Measurements from ENCODE around the gene APOBEC3F.

The APOBEC3F gene

GRCh38 chr22:39080052-39080762, 39.5 kb downstream of the APOBEC3F start:
- Histone ChIP-seq H3K27me3 (ENCODE audit: control insufficient read depth, insufficient read depth, low read length) (no peaks in the 10 kb centered on the region), H3K4me3 (ENCODE audit: low read depth, low read length) (no peak overlapping the region), H3K9ac (ENCODE audit: low read depth, low read length) (no peak overlapping the region), H3K4me1 (ENCODE audit: control insufficient read depth, insufficient read depth, low read length) (no peaks in the 10 kb centered on the region), H3K36me3 (ENCODE audit: control insufficient read depth, insufficient read depth, low read length) (no peaks in the 10 kb centered on the region), H3K9me3 (ENCODE audit: control insufficient read depth, insufficient read depth, low read length) (no peaks in the 10 kb centered on the region)

- H3K4me3 ChIP-seq (ENCODE audit: low read depth, low read length): no peak overlapping the region
Observed at GRCh38 chr22:39081016-39081415, 40.4 kb downstream of the APOBEC3F start.

GRCh38 chr22:39081598-39081997, 40.9 kb downstream of the APOBEC3F start:
- no peaks in the 10 kb centered on the region for H3K9me3 ChIP-seq (ENCODE audit: control insufficient read depth, insufficient read depth, low read length)
- H3K9ac ChIP-seq (ENCODE audit: low read depth, low read length): no peak overlapping the region
- H3K4me1 ChIP-seq (ENCODE audit: control insufficient read depth, insufficient read depth, low read length): no peaks in the 10 kb centered on the region
- H3K27me3 ChIP-seq (ENCODE audit: control insufficient read depth, insufficient read depth, low read length): no peaks in the 10 kb centered on the region
- H3K4me3 ChIP-seq (ENCODE audit: low read depth, low read length): no peak overlapping the region
- no peaks in the 10 kb centered on the region for H3K36me3 ChIP-seq (ENCODE audit: control insufficient read depth, insufficient read depth, low read length)

More at GRCh38 chr22:39081016-39081415, 40.4 kb downstream of the APOBEC3F start:
- Histone ChIP-seq H3K27me3 (ENCODE audit: control insufficient read depth, insufficient read depth, low read length) (no peaks in the 10 kb centered on the region), H3K9me3 (ENCODE audit: control insufficient read depth, insufficient read depth, low read length) (no peaks in the 10 kb centered on the region), H3K36me3 (ENCODE audit: control insufficient read depth, insufficient read depth, low read length) (no peaks in the 10 kb centered on the region), H3K4me1 (ENCODE audit: control insufficient read depth, insufficient read depth, low read length) (no peaks in the 10 kb centered on the region), H3K9ac (ENCODE audit: low read depth, low read length) (no peak overlapping the region)

- H3K36me3 ChIP-seq (ENCODE audit: control insufficient read depth, insufficient read depth, low read length): no peaks in the 10 kb centered on the region
Observed at GRCh38 chr22:39083212-39084165, 42.8 kb downstream of the APOBEC3F start.

GRCh38 chr22:39084666-39085065, 44.0 kb downstream of the APOBEC3F start:
- H3K4me1 ChIP-seq (ENCODE audit: control insufficient read depth, insufficient read depth, low read length): peaks cover 2% of the 10 kb centered on the region
- H3K9me3 ChIP-seq (ENCODE audit: control insufficient read depth, insufficient read depth, low read length): no peaks in the 10 kb centered on the region
- no peak overlapping the region for H3K9ac ChIP-seq (ENCODE audit: low read depth, low read length)
- H3K36me3 ChIP-seq (ENCODE audit: control insufficient read depth, insufficient read depth, low read length): no peaks in the 10 kb centered on the region
- H3K27me3 ChIP-seq (ENCODE audit: control insufficient read depth, insufficient read depth, low read length): no peaks in the 10 kb centered on the region
- H3K4me3 ChIP-seq (ENCODE audit: low read depth, low read length): no peak overlapping the region

More at GRCh38 chr22:39083212-39084165, 42.8 kb downstream of the APOBEC3F start:
- Histone ChIP-seq H3K4me1 (ENCODE audit: control insufficient read depth, insufficient read depth, low read length) (peaks cover 2% of the 10 kb centered on the region), H3K27me3 (ENCODE audit: control insufficient read depth, insufficient read depth, low read length) (no peaks in the 10 kb centered on the region), H3K9me3 (ENCODE audit: control insufficient read depth, insufficient read depth, low read length) (no peaks in the 10 kb centered on the region), H3K4me3 (ENCODE audit: low read depth, low read length) (no peak overlapping the region), H3K9ac (ENCODE audit: low read depth, low read length) (no peak overlapping the region)

GRCh38 chr22:39087098-39087497, 46.4 kb downstream of the APOBEC3F start:
- H3K9me3 ChIP-seq (ENCODE audit: control insufficient read depth, insufficient read depth, low read length): no peaks in the 10 kb centered on the region
- H3K9ac ChIP-seq (ENCODE audit: low read depth, low read length): no peak overlapping the region
- no peaks in the 10 kb centered on the region for H3K27me3 ChIP-seq (ENCODE audit: control insufficient read depth, insufficient read depth, low read length)
- no peaks in the 10 kb centered on the region for H3K36me3 ChIP-seq (ENCODE audit: control insufficient read depth, insufficient read depth, low read length)
- no peak overlapping the region for H3K4me3 ChIP-seq (ENCODE audit: low read depth, low read length)
- peaks cover 2% of the 10 kb centered on the region for H3K4me1 ChIP-seq (ENCODE audit: control insufficient read depth, insufficient read depth, low read length)

- Histone ChIP-seq H3K9ac (ENCODE audit: low read depth, low read length) (no peak overlapping the region), H3K9me3 (ENCODE audit: control insufficient read depth, insufficient read depth, low read length) (no peaks in the 10 kb centered on the region), H3K4me1 (ENCODE audit: control insufficient read depth, insufficient read depth, low read length) (peaks cover 2% of the 10 kb centered on the region), H3K27me3 (ENCODE audit: control insufficient read depth, insufficient read depth, low read length) (no peaks in the 10 kb centered on the region), H3K36me3 (ENCODE audit: control insufficient read depth, insufficient read depth, low read length) (no peaks in the 10 kb centered on the region), H3K4me3 (ENCODE audit: low read depth, low read length) (no peak overlapping the region)
Observed at GRCh38 chr22:39087881-39088684, 47.4 kb downstream of the APOBEC3F start.

- H3K9ac ChIP-seq (ENCODE audit: low read depth, low read length): no peak overlapping the region
- peaks cover 2% of the 10 kb centered on the region for H3K4me1 ChIP-seq (ENCODE audit: control insufficient read depth, insufficient read depth, low read length)
- H3K4me3 ChIP-seq (ENCODE audit: low read depth, low read length): no peak overlapping the region
- H3K36me3 ChIP-seq (ENCODE audit: control insufficient read depth, insufficient read depth, low read length): no peaks in the 10 kb centered on the region
- no peaks in the 10 kb centered on the region for H3K9me3 ChIP-seq (ENCODE audit: control insufficient read depth, insufficient read depth, low read length)
- no peaks in the 10 kb centered on the region for H3K27me3 ChIP-seq (ENCODE audit: control insufficient read depth, insufficient read depth, low read length)
Observed at GRCh38 chr22:39088685-39089032, 48.0 kb downstream of the APOBEC3F start.

GRCh38 chr22:39089928-39090327, 49.3 kb downstream of the APOBEC3F start:
- Histone ChIP-seq H3K9ac (ENCODE audit: low read depth, low read length) (no peak overlapping the region), H3K36me3 (ENCODE audit: control insufficient read depth, insufficient read depth, low read length) (no peaks in the 10 kb centered on the region), H3K4me1 (ENCODE audit: control insufficient read depth, insufficient read depth, low read length) (peaks cover 2% of the 10 kb centered on the region), H3K9me3 (ENCODE audit: control insufficient read depth, insufficient read depth, low read length) (no peaks in the 10 kb centered on the region), H3K4me3 (ENCODE audit: low read depth, low read length) (no peak overlapping the region), H3K27me3 (ENCODE audit: control insufficient read depth, insufficient read depth, low read length) (no peaks in the 10 kb centered on the region)

GRCh38 chr22:39090426-39091064, 49.9 kb downstream of the APOBEC3F start:
- Histone ChIP-seq H3K9ac (ENCODE audit: low read depth, low read length) (no peak overlapping the region), H3K9me3 (ENCODE audit: control insufficient read depth, insufficient read depth, low read length) (no peaks in the 10 kb centered on the region)

More at GRCh38 chr22:39090426-39091064, 49.9 kb downstream of the APOBEC3F start:
- Histone ChIP-seq H3K4me1 (ENCODE audit: control insufficient read depth, insufficient read depth, low read length) (peaks cover 2% of the 10 kb centered on the region), H3K27me3 (ENCODE audit: control insufficient read depth, insufficient read depth, low read length) (no peaks in the 10 kb centered on the region), H3K4me3 (ENCODE audit: low read depth, low read length) (no peak overlapping the region), H3K36me3 (ENCODE audit: control insufficient read depth, insufficient read depth, low read length) (no peaks in the 10 kb centered on the region)

All from iPS-15b (cell line).